K562 treated with DMSO at 1 percent for 48 hours (cell line): ENCODE data around the gene SAPCD1. TPM values are rescaled to one million over a fixed set of nuclear protein-coding genes. Genes with fewer than 3 reads are reported as not detected.

Experiments
- total RNA-seq: library from RNA; unstranded; fragments of 300-600 nt; gene quantifications from 2 replicates; pipeline ENCODE4 v1.2.3, GENCODE V29; 2022; ENCODE audit warnings: low replicate concordance; ENCODE audit errors: extremely low read depth

SAPCD1 gene
- not detected in 2 replicates for total RNA-seq

GRCh38 chr6:31762356-31762755 lies at the start of gene SAPCD1:
Gene SAPCD1 (plus strand): TSS chr6:31762656. CDS start chr6:31763055, 399 bp downstream.

DNA sequence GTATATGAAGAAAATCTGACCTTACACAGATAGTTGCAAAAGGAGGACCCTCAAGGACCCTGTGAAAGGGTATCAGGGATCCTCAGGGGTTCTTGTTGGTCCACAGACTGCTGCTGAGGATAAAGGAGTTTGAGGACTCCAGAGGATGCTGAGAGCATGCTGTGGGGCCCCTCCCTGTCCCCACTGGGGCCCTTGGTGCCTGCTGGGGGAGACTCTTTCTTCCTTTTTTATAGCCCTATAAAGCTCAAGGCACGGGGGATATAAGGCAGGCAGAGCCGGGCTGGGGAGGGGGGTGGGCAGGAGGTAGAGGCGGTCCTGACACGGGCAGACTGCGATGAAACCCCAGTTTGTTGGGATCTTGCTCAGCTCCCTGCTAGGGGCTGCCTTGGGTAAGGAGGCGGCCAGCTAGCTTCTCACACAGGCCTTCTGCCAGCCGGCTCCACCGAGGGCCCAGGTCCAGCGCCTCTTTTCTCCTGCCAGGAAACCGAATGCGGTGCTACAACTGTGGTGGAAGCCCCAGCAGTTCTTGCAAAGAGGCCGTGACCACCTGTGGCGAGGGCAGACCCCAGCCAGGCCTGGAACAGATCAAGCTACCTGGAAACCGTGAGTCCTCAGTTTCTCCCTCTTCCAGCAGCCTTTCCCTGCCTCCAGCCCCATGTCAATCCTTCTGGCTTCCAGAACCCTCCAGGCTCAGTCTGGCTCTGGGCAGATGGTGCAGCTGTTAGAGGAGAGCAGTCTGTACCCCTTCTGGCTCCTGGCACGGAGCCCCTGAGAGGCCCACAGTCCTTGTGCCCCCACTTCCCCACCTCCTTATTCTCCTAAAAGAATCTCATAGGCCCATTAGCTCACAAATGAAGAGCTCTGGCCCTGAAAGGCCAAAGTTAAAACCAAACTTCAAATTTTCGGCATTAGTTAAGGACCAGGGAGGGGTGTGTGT lies 47.2 kb upstream of the SAPCD1 start, which contains the start of gene LY6G6D:
LY6G6D (plus strand) TSS at position 327 of the 937 bp plus-strand sequence; CDS start at position 335, 8 bp downstream.

GRCh38 chr6:31721351-31722020 lies 41.0 kb upstream of the SAPCD1 start, which contains the start of gene LY6G6C:
Gene LY6G6C (minus strand): TSS chr6:31721746. CDS start chr6:31721679, 67 bp downstream.

DNA sequence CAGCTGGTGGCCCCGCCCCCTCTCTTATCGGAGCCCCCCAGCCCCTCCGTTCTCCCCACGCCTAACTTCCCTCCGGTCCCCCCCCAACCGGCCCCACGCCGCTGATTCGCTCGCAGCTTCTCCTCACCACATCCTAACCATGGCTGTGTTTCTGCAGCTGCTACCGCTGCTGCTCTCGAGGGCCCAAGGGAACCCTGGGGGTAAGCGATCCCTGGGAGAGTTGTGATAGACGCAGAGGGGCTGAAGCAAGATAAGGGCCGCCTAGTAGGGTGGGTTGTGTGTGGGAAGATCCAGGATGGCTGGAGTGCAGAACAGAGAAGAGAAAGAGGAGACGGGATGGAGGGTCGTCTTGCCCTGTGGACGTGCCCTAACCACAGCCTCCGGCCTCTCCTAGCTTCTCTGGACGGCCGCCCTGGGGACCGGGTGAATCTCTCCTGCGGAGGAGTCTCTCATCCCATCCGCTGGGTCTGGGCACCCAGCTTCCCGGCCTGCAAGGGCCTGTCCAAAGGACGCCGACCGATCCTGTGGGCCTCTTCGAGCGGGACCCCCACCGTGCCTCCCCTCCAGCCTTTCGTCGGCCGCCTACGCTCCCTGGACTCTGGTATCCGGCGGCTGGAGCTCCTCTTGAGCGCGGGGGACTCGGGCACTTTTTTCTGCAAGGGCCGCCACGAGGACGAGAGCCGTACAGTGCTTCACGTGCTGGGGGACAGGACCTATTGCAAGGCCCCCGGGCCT lies 39.0 kb upstream of the SAPCD1 start, which contains the start of gene MPIG6B:
MPIG6B (plus strand) TSS at position 129 of the 735 bp plus-strand sequence; CDS start at position 140, 11 bp downstream.

GRCh38 chr6:31728767-31729514 lies 33.5 kb upstream of the SAPCD1 start, which contains the start of gene DDAH2:
Gene DDAH2 (minus strand): TSS chr6:31729299. CDS start chr6:31729161, 138 bp downstream.

GRCh38 chr6:31736021-31736767 lies 26.3 kb upstream of the SAPCD1 start, which contains the start of gene CLIC1:
Gene CLIC1 (minus strand): TSS chr6:31736530. CDS start chr6:31736300, 230 bp downstream.

DNA sequence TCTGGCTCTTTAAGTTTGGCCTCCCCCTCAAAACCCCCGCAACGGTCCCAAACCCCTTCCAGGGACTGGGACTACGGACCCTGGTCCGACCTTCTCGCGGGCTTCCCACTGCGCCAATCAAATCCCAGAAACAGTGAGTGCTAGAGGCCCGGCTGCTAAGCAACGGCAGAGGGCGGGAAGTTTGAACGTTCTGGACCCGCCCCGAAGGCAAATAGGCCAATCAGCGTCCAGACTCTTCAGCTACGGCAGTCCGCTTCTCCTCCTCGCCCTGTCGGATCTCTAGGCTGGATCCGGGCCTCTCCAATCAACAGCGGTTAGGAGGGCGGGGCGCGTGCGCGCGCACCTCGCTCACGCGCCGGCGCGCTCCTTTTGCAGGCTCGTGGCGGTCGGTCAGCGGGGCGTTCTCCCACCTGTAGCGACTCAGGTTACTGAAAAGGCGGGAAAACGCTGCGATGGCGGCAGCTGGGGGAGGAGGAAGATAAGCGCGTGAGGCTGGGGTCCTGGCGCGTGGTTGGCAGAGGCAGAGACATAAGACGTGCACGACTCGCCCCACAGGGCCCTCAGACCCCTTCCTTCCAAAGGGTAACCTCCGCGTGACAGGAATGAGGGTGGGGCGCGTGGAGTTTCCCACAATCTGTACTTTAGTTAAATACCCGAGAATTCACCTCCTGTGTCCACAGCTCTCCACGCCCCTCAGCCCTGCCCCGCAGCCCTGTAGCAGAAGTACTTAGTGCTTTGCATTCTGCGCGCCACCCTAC lies 22.6 kb upstream of the SAPCD1 start, which contains the start of gene MSH5:
MSH5 (plus strand) TSS at position 367 of the 758 bp plus-strand sequence. CDS start 462 bp downstream, outside the sequence.

GRCh38 chr6:31776989-31777666 lies 14.7 kb downstream of the SAPCD1 start, which contains the start of gene VWA7:
Gene VWA7 (minus strand): TSS chr6:31777328. CDS start chr6:31776779, 549 bp downstream.

DNA sequence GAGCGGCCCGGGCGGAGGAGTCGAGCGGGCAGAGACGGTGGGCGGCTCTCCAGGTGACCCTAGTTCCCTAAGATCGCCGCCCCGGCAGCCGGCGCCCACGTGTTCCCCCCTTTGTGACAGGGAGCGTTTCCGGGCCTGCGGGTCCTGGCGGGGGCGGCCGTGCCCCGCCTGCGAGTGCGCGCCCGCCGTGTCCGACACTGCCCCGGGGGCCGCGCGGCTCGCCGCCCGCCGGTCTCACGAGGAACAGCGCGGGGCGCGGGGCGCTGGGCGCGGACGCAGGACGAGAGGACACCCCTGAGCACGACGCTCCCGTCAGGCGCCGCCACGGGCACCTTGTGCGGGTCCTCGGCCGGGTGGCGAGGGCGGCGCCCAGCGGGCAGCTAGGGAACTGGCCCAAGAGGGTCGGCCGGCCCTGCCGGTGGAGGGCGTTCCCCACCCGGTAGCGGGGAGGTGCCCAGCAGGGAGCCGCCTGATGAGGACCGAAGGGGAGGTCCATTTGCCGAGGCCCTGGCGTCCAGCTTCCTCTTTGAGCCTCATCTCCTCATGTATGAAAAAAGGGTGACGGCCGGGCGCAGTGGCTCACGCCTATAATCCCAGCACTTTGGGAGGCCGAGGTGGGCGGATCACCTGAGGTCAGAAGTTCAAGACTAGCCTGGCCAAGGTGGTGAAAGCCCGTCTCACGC lies 33.3 kb downstream of the SAPCD1 start, which contains the start of gene VARS1:
VARS1 (minus strand) TSS at position 137 of the 683 bp plus-strand sequence. CDS start 535 bp downstream, outside the sequence.

GRCh38 chr6:31806470-31807272 lies 44.2 kb downstream of the SAPCD1 start, which contains the start of gene LSM2:
Gene LSM2 (minus strand): TSS chr6:31806966. CDS start chr6:31806757, 209 bp downstream.

Other genes starting within 250 kb of the SAPCD1 start
- gene MCCD1, start 233.7 kb upstream of the SAPCD1 start, total RNA-seq = not detected in 2 replicates
- gene DDX39B, start 220.7 kb upstream of the SAPCD1 start, total RNA-seq = not detected in 2 replicates
- not detected in 2 replicates for gene ATP6V1G2, start 216.0 kb upstream of the SAPCD1 start, total RNA-seq
- gene NFKBIL1, start 215.0 kb upstream of the SAPCD1 start, total RNA-seq = not detected in 2 replicates
- not detected in 2 replicates for gene LTA, start 190.4 kb upstream of the SAPCD1 start, total RNA-seq
- gene TNF, start 187.1 kb upstream of the SAPCD1 start, total RNA-seq = not detected in 2 replicates
- gene LTB, start 180.2 kb upstream of the SAPCD1 start, total RNA-seq = not detected in 2 replicates
- gene LST1, start 176.4 kb upstream of the SAPCD1 start, total RNA-seq = not detected in 2 replicates
- not detected in 2 replicates for gene NCR3, start 169.7 kb upstream of the SAPCD1 start, total RNA-seq
- not detected in 2 replicates for gene AIF1, start 147.4 kb upstream of the SAPCD1 start, total RNA-seq
- gene PRRC2A, start 141.9 kb upstream of the SAPCD1 start, total RNA-seq = 599 TPM in 1 of 2 replicates, not detected in the other
- 212 TPM in 1 of 2 replicates, not detected in the other for gene BAG6, start 110.0 kb upstream of the SAPCD1 start, total RNA-seq
- gene APOM, start 106.8 kb upstream of the SAPCD1 start, total RNA-seq = not detected in 2 replicates
- gene C6orf47, start 101.9 kb upstream of the SAPCD1 start, total RNA-seq = not detected in 2 replicates
- gene GPANK1, start 97.7 kb upstream of the SAPCD1 start, total RNA-seq = not detected in 2 replicates
- gene CSNK2B, start 96.6 kb upstream of the SAPCD1 start, total RNA-seq = 596 TPM in 1 of 2 replicates, not detected in the other
- not detected in 2 replicates for gene LY6G5B, start 92.7 kb upstream of the SAPCD1 start, total RNA-seq
- gene LY6G5C, start 81.6 kb upstream of the SAPCD1 start, total RNA-seq = not detected in 2 replicates
- not detected in 2 replicates for gene ABHD16A, start 59.3 kb upstream of the SAPCD1 start, total RNA-seq
- gene LY6G6F, start 55.8 kb upstream of the SAPCD1 start, total RNA-seq = not detected in 2 replicates
- gene LY6G6D, start 47.3 kb upstream of the SAPCD1 start, total RNA-seq = not detected in 2 replicates
- not detected in 2 replicates for gene LY6G6C, start 40.9 kb upstream of the SAPCD1 start, total RNA-seq
- not detected in 2 replicates for gene MPIG6B, start 39.3 kb upstream of the SAPCD1 start, total RNA-seq
- gene DDAH2, start 33.4 kb upstream of the SAPCD1 start, total RNA-seq = not detected in 2 replicates
- 1,281 TPM in 1 of 2 replicates, not detected in the other for gene CLIC1, start 26.1 kb upstream of the SAPCD1 start, total RNA-seq
- not detected in 2 replicates for gene MSH5, start 22.7 kb upstream of the SAPCD1 start, total RNA-seq
- not detected in 2 replicates for gene VWA7, start 14.7 kb downstream of the SAPCD1 start, total RNA-seq
- 668 TPM in 1 of 2 replicates, not detected in the other for gene VARS1, start 33.1 kb downstream of the SAPCD1 start, total RNA-seq
- gene LSM2, start 44.3 kb downstream of the SAPCD1 start, total RNA-seq = not detected in 2 replicates
- not detected in 2 replicates for gene HSPA1L, start 52.6 kb downstream of the SAPCD1 start, total RNA-seq
- gene HSPA1A, start 52.9 kb downstream of the SAPCD1 start, total RNA-seq = not detected in 2 replicates
- gene HSPA1B, start 65.1 kb downstream of the SAPCD1 start, total RNA-seq = 760 TPM in 1 of 2 replicates, not detected in the other
- 455 TPM in 1 of 2 replicates, not detected in the other for gene NEU1, start 100.2 kb downstream of the SAPCD1 start, total RNA-seq
- not detected in 2 replicates for gene SLC44A4, start 116.3 kb downstream of the SAPCD1 start, total RNA-seq
- not detected in 2 replicates for gene EHMT2, start 135.0 kb downstream of the SAPCD1 start, total RNA-seq
- not detected in 2 replicates for gene ZBTB12, start 139.4 kb downstream of the SAPCD1 start, total RNA-seq
- gene C2, start 165.1 kb downstream of the SAPCD1 start, total RNA-seq = not detected in 2 replicates
- gene CFB, start 183.4 kb downstream of the SAPCD1 start, total RNA-seq = not detected in 2 replicates
- gene NELFE, start 196.3 kb downstream of the SAPCD1 start, total RNA-seq = not detected in 2 replicates
- gene SKIC2, start 196.5 kb downstream of the SAPCD1 start, total RNA-seq = not detected in 2 replicates
- gene DXO, start 209.5 kb downstream of the SAPCD1 start, total RNA-seq = 217 TPM in 1 of 2 replicates, not detected in the other
- not detected in 2 replicates for gene C4A, start 219.4 kb downstream of the SAPCD1 start, total RNA-seq